Activated naive CD4-positive, alpha-beta T cell treated with anti-CD3 and anti-CD28 coated beads, Interleukin-2, amount 50 U/mL, for 24 hours (primary cell): ENCODE measurements around the gene GNB1L.
A peak's percentile ranks its signal among the peaks of the same experiment; 100 is the strongest.
"Not testable (repeated sequence)": the region's sequence is repeated elsewhere in the genome, so short reads cannot be mapped to it uniquely, and the experiment has no call there.

Experiments
- H3K27ac Mint-ChIP-seq: one replicate; pipeline ENCODE4 v1.8.0; 2021; ENCODE audit warnings: mild to moderate bottlenecking, mixed read lengths
- H3K27me3 Mint-ChIP-seq: one replicate; pipeline ENCODE4 v1.8.0; 2021; ENCODE audit warnings: mixed read lengths
- H3K36me3 Mint-ChIP-seq: one replicate; pipeline ENCODE4 v1.8.0; 2021; ENCODE audit warnings: mixed read lengths
- H3K4me1 Mint-ChIP-seq: one replicate; pipeline ENCODE4 v1.8.0; 2021; ENCODE audit warnings: mixed read lengths
- H3K4me3 Mint-ChIP-seq: one replicate; pipeline ENCODE4 v1.8.0; 2021; ENCODE audit warnings: mild to moderate bottlenecking, mixed read lengths
- H3K9me3 Mint-ChIP-seq: one replicate; pipeline ENCODE4 v1.8.0; 2021; ENCODE audit warnings: mixed read lengths

The GNB1L gene

GRCh38 chr22:19892925-19893324, 38.3 kb upstream of the GNB1L start:
- Mint-ChIP-seq H3K4me3 (peak overlapping the region; percentile 83), H3K27me3 (no peaks in the 10 kb centered on the region), H3K4me1 (peaks cover 82% of the 10 kb centered on the region), H3K27ac (peak overlapping the region; percentile 96), H3K36me3 (peaks cover 3% of the 10 kb centered on the region), H3K9me3 (no peaks in the 10 kb centered on the region)

- H3K9me3 Mint-ChIP-seq: no peaks in the 10 kb centered on the region
- H3K27me3 Mint-ChIP-seq: no peaks in the 10 kb centered on the region
- H3K4me3 Mint-ChIP-seq: peak overlapping the region; percentile 83
- H3K36me3 Mint-ChIP-seq: peaks cover 3% of the 10 kb centered on the region
- peaks cover 87% of the 10 kb centered on the region for H3K4me1 Mint-ChIP-seq
- peak overlapping the region; percentile 96 for H3K27ac Mint-ChIP-seq
Measured at GRCh38 chr22:19892257-19892879, 37.7 kb upstream of the GNB1L start.

- Mint-ChIP-seq H3K36me3 (peaks cover 3% of the 10 kb centered on the region), H3K27me3 (no peaks in the 10 kb centered on the region), H3K4me3 (peak overlapping the region; percentile 83), H3K4me1 (peaks cover 87% of the 10 kb centered on the region), H3K27ac (peak overlapping the region; percentile 96), H3K9me3 (no peaks in the 10 kb centered on the region)
Measured at GRCh38 chr22:19891317-19892256, 36.9 kb upstream of the GNB1L start.

- no peaks in the 10 kb centered on the region for H3K9me3 Mint-ChIP-seq
- peaks cover 3% of the 10 kb centered on the region for H3K36me3 Mint-ChIP-seq
- H3K4me1 Mint-ChIP-seq: peaks cover 87% of the 10 kb centered on the region
- no peaks in the 10 kb centered on the region for H3K27me3 Mint-ChIP-seq
- peak overlapping the region; percentile 83 for H3K4me3 Mint-ChIP-seq
- H3K27ac Mint-ChIP-seq: peak overlapping the region; percentile 96
Measured at GRCh38 chr22:19890502-19891316, 36.0 kb upstream of the GNB1L start.

GRCh38 chr22:19889951-19890350, 35.3 kb upstream of the GNB1L start:
- H3K4me3 Mint-ChIP-seq: peak overlapping the region; percentile 57
- peaks cover 83% of the 10 kb centered on the region for H3K4me1 Mint-ChIP-seq
- peaks cover 3% of the 10 kb centered on the region for H3K36me3 Mint-ChIP-seq
- H3K9me3 Mint-ChIP-seq: no peaks in the 10 kb centered on the region
- H3K27ac Mint-ChIP-seq: peak overlapping the region; percentile 83
- no peaks in the 10 kb centered on the region for H3K27me3 Mint-ChIP-seq

- Mint-ChIP-seq H3K36me3 (no peaks in the 10 kb centered on the region), H3K27me3 (no peaks in the 10 kb centered on the region), H3K9me3 (no peaks in the 10 kb centered on the region), H3K27ac (peak overlapping the region; percentile 17), H3K4me1 (peaks cover 81% of the 10 kb centered on the region), H3K4me3 (no peak overlapping the region)
Measured at GRCh38 chr22:19888131-19888746, 33.6 kb upstream of the GNB1L start.

- peaks cover 73% of the 10 kb centered on the region for H3K4me1 Mint-ChIP-seq
- no peaks in the 10 kb centered on the region for H3K9me3 Mint-ChIP-seq
Measured at GRCh38 chr22:19887256-19887985, 32.7 kb upstream of the GNB1L start.

GRCh38 chr22:19886605-19887255, 32.1 kb upstream of the GNB1L start:
- no peaks in the 10 kb centered on the region for H3K36me3 Mint-ChIP-seq
- no peaks in the 10 kb centered on the region for H3K9me3 Mint-ChIP-seq
- H3K4me3 Mint-ChIP-seq: peak overlapping the region; percentile 59
- H3K4me1 Mint-ChIP-seq: peaks cover 66% of the 10 kb centered on the region
- no peaks in the 10 kb centered on the region for H3K27me3 Mint-ChIP-seq
- peak overlapping the region; percentile 97 for H3K27ac Mint-ChIP-seq

More at GRCh38 chr22:19887256-19887985, 32.7 kb upstream of the GNB1L start:
- peak overlapping the region; percentile 59 for H3K4me3 Mint-ChIP-seq
- H3K27me3 Mint-ChIP-seq: no peaks in the 10 kb centered on the region
- H3K27ac Mint-ChIP-seq: peak overlapping the region; percentile 97
- no peaks in the 10 kb centered on the region for H3K36me3 Mint-ChIP-seq

GRCh38 chr22:19885841-19886592, 31.3 kb upstream of the GNB1L start:
- no peaks in the 10 kb centered on the region for H3K9me3 Mint-ChIP-seq
- H3K36me3 Mint-ChIP-seq: no peaks in the 10 kb centered on the region
- H3K4me1 Mint-ChIP-seq: peaks cover 59% of the 10 kb centered on the region
- H3K4me3 Mint-ChIP-seq: peak overlapping the region; percentile 71
- no peaks in the 10 kb centered on the region for H3K27me3 Mint-ChIP-seq
- H3K27ac Mint-ChIP-seq: peak overlapping the region; percentile 91

GRCh38 chr22:19884954-19885751, 30.5 kb upstream of the GNB1L start:
- no peaks in the 10 kb centered on the region for H3K27me3 Mint-ChIP-seq
- no peaks in the 10 kb centered on the region for H3K9me3 Mint-ChIP-seq
- H3K4me1 Mint-ChIP-seq: peaks cover 51% of the 10 kb centered on the region
- peak overlapping the region; percentile 91 for H3K27ac Mint-ChIP-seq
- H3K36me3 Mint-ChIP-seq: no peaks in the 10 kb centered on the region
- peak overlapping the region; percentile 71 for H3K4me3 Mint-ChIP-seq

GRCh38 chr22:19884161-19884953, 29.7 kb upstream of the GNB1L start:
- Mint-ChIP-seq H3K4me1 (peaks cover 45% of the 10 kb centered on the region), H3K27me3 (no peaks in the 10 kb centered on the region), H3K36me3 (no peaks in the 10 kb centered on the region), H3K27ac (peak overlapping the region; percentile 23), H3K9me3 (no peaks in the 10 kb centered on the region), H3K4me3 (no peak overlapping the region)

- peaks cover 44% of the 10 kb centered on the region for H3K4me1 Mint-ChIP-seq
- not testable (repeated sequence) for H3K4me3 Mint-ChIP-seq, H3K27ac Mint-ChIP-seq, H3K27me3 Mint-ChIP-seq, H3K36me3 Mint-ChIP-seq, H3K9me3 Mint-ChIP-seq
Measured at GRCh38 chr22:19883446-19883845, 28.8 kb upstream of the GNB1L start.
